Right atrium auricular region (tissue), 2 donors: ENCODE results near the gene PACS1. TPM values are rescaled to one million over a fixed set of nuclear protein-coding genes. Genes with fewer than 3 reads are reported as not detected.
A peak's percentile ranks its signal among the peaks of the same experiment; 100 is the strongest.

Experiments used
- DNase-seq: peaks from one replicate; pipeline ENCODE4 v3.0.0-alpha.2; 2019; ENCODE audit warnings: low spot score
- H3K27ac ChIP-seq, 2 donors: fragments of 200-600 bp; sonication (generic); 1 replicate in 1 of 2; 2 replicates in 1 of 2; pipeline ENCODE4 v1.5.1; 2016 to 2019
- H3K27me3 ChIP-seq, 2 donors: fragments of 200-600 bp; sonication (generic); one replicate each; pipeline versions ENCODE4 v1.5.1 to v1.6.0; 2017 to 2019
- H3K36me3 ChIP-seq: fragments of 200-600 bp; sonication (generic); one replicate; pipeline ENCODE4 v1.5.1; 2016
- H3K4me1 ChIP-seq, 2 donors: fragments of 200-600 bp; sonication (generic); one replicate each; pipeline versions ENCODE4 v1.5.1 to v1.6.0; 2017 to 2019
- H3K4me3 ChIP-seq, 2 donors: fragments of 200-600 bp; sonication (generic); 1 replicate in 1 of 2; 2 replicates in 1 of 2; pipeline ENCODE4 v1.5.1; 2017 to 2019; ENCODE audit warnings: mild to moderate bottlenecking in 1 of 2, moderate library complexity in 1 of 2
- H3K9me3 ChIP-seq, 2 donors: fragments of 200-600 bp; sonication (generic); one replicate each; pipeline ENCODE4 v1.5.1; 2019
- total RNA-seq, 2 donors: library from RNA; depleted of rRNA; stranded (reverse); fragments of >200 nt; gene quantifications; one replicate each; pipeline ENCODE4 v1.1.0, GENCODE V29; 2016
- TF ChIP-seq, protein P1 (sequence below), 2 donors: fragments of 200-600 bp; sonication (generic); IDR thresholded peaks; one replicate each; pipeline ENCODE4 v1.5.1; 2019; ENCODE audit warnings: antibody characterized with exemption in 2 of 2

The PACS1 gene
- total RNA-seq, 2 donors from 2014 or later: 47.7 to 88.9 TPM

DNA sequence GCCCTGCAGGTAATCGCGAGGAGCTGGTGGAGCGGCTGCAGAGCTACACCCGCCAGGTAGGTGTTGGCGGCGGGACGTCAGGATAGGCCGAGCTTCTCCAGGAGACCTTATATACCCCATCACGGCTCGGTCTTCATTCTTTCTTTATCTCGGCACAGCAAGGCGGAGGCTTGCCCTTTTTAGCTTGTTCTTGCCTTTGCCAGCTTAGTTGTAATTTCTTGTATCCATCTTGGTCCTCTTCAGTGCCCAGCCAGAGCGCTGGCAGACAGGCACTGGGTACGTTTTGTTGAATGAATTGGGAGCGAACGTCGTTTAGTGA is 17.4 kb upstream of the PACS1 start:
- Histone ChIP-seq H3K4me3 (peak overlapping the region; percentile 98 to 100), H3K27me3 (no peaks in the 10 kb centered on the region), H3K27ac (peak overlapping the region; percentile 92 to 94), H3K9me3 (no peaks in the 10 kb centered on the region), H3K36me3 (peaks cover 35% of the 10 kb centered on the region), H3K4me1 (peaks cover 0 to 32% of the 10 kb centered on the region in 2 donors)
- TF ChIP-seq, protein P1, sequence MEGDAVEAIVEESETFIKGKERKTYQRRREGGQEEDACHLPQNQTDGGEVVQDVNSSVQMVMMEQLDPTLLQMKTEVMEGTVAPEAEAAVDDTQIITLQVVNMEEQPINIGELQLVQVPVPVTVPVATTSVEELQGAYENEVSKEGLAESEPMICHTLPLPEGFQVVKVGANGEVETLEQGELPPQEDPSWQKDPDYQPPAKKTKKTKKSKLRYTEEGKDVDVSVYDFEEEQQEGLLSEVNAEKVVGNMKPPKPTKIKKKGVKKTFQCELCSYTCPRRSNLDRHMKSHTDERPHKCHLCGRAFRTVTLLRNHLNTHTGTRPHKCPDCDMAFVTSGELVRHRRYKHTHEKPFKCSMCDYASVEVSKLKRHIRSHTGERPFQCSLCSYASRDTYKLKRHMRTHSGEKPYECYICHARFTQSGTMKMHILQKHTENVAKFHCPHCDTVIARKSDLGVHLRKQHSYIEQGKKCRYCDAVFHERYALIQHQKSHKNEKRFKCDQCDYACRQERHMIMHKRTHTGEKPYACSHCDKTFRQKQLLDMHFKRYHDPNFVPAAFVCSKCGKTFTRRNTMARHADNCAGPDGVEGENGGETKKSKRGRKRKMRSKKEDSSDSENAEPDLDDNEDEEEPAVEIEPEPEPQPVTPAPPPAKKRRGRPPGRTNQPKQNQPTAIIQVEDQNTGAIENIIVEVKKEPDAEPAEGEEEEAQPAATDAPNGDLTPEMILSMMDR (IDR thresholded peaks at IDR 0.05): no peak
- no peak for DNase-seq

DNA sequence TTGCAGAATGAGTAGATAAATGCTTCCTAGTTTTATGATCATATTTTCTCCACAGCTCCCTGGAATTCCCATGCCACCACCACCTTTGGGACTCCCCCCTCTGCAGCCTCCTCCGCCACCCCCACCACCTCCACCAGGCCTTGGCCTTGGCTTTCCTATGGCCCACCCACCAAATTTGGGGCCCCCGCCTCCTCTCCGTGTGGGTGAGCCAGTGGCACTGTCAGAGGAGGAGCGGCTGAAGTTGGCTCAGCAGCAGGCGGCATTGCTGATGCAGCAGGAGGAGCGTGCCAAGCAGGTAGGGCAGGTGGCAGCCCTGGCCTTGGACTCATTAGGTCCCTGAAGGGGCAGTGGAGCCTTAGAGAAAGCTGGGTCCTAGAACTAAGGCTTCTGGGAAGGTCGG is 15.1 kb upstream of the PACS1 start:
- no peak for DNase-seq
- Histone ChIP-seq H3K4me3 (no peak overlapping the region), H3K4me1 (peaks cover 0 to 22% of the 10 kb centered on the region in 2 donors), H3K9me3 (no peaks in the 10 kb centered on the region), H3K27me3 (no peaks in the 10 kb centered on the region), H3K27ac (no peak overlapping the region), H3K36me3 (peaks cover 59% of the 10 kb centered on the region)
- TF ChIP-seq, protein P1 (IDR thresholded peaks at IDR 0.05): no peak

DNA sequence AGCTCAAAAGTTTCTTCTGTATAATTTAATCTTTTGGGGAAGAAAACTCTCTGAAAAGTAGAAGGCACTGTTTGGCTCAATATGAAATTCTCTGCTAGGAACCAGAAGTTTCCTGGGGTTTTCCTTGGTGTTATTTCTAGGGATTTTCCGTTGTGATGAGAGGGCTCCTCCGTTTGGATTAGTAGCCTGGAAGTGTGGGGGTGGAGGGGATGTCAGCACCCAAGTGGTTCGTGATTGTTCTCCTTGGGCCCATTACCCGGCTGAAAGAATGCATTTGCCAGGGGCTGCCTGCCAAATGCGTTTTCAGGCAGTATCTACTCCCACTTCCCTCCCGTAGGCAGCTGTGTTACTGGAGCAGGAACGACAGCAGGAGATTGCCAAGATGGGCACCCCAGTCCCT is 13.6 kb upstream of the PACS1 start:
- peaks cover 0 to 16% of the 10 kb centered on the region in 2 donors for H3K4me1 ChIP-seq
- H3K4me3 ChIP-seq: no peak overlapping the region
- H3K27ac ChIP-seq: no peak overlapping the region
- peaks cover 74% of the 10 kb centered on the region for H3K36me3 ChIP-seq
- TF ChIP-seq, protein P1 (IDR thresholded peaks at IDR 0.05): no peak
- no peak for DNase-seq
- no peaks in the 10 kb centered on the region for H3K27me3 ChIP-seq
- H3K9me3 ChIP-seq: no peaks in the 10 kb centered on the region

DNA sequence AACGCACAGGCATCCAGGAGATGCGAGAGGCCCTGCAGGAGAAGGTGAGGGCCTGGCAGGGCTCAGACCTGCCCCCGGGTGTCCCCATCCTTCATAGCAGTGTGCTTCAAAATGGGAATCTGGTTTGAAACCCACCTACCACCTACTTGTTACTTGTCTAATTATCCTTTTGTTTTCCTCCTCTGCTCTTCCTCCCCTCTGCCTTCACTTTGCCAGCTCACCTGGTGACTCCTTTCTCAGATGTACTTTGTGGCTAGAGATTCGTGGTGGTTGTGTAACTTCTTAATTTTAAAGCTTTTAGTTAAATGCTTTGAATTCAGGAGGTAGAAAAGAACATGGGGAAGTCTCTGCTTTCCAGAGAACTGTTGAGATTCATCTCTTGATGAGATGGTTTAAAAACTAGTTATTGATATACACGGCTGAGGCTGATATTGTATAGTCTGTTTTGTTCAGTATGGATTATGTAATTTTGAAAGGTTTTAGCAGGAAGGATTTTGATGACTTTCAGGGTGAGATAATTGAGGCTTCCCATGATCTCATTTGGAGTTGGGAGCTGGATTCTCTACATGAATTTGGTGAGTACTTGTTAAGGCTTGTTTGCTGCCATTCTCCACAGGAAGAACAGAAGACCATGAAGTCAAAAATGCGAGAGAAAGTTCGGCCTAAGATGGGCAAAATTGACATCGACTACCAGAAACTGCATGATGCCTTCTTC is 9.9 kb upstream of the PACS1 start:
- no peaks in the 10 kb centered on the region for H3K4me1 ChIP-seq
- H3K4me3 ChIP-seq: no peak overlapping the region
- TF ChIP-seq, protein P1 (IDR thresholded peaks at IDR 0.05): no peak
- H3K9me3 ChIP-seq: no peaks in the 10 kb centered on the region
- no peak overlapping the region for H3K27ac ChIP-seq
- peaks cover 100% of the 10 kb centered on the region for H3K36me3 ChIP-seq
- no peaks in the 10 kb centered on the region for H3K27me3 ChIP-seq
- no peak for DNase-seq

DNA sequence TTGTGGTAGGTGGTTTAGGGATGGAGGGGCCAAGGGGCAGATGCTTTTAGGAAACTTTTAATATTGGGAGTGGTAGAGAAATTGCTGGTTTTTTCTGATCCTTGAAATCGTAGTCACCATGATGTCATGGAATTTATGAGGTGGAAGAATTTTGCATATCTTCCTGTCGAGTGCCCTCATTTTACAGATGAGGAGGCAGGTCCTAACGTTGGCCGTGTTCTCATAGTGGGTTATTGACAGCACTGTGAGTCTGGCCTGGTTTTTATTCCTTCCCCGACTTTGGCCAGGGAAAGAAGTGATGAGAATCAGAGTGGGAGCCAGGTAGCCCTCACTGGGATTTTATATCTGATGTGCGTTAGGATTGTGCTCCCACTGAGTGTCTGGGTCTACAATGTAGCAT is 8.8 kb upstream of the PACS1 start:
- no peaks in the 10 kb centered on the region for H3K4me1 ChIP-seq
- no peaks in the 10 kb centered on the region for H3K9me3 ChIP-seq
- TF ChIP-seq, protein P1 (IDR thresholded peaks at IDR 0.05): no peak
- no peak for DNase-seq
- H3K27ac ChIP-seq: no peak overlapping the region
- H3K36me3 ChIP-seq: peaks cover 99% of the 10 kb centered on the region
- no peak overlapping the region for H3K4me3 ChIP-seq
- no peaks in the 10 kb centered on the region for H3K27me3 ChIP-seq

DNA sequence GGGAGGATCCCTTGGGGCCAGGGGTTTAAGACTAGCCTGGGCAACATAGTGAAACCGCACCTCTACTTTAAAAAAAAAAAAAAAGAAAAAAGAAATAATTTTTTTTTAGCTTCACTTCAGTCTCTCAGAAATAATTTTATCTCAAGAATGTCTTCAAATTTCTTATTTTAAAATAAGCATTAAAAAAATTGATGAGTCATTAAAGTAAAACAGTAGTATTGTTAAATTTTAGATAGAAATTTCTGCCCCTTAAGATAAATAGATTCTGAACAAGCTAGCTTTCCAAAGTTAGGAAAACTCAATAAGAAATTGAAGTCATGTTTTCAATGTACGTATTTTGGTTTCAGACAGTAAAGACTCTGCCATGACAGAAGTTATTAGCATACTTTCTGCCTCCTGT is 7.7 kb upstream of the PACS1 start:
- no peak for DNase-seq
- Histone ChIP-seq H3K27me3 (no peaks in the 10 kb centered on the region), H3K4me3 (no peak overlapping the region), H3K9me3 (no peaks in the 10 kb centered on the region), H3K27ac (no peak overlapping the region), H3K36me3 (peaks cover 97% of the 10 kb centered on the region), H3K4me1 (peaks cover 0 to under 1% of the 10 kb centered on the region in 2 donors)
- TF ChIP-seq, protein P1 (IDR thresholded peaks at IDR 0.05): no peak
